ENCODE measurements around the gene DPYSL4.

GRCh38 chr10:132189016-132189415 lies 2.3 kb downstream of the DPYSL4 start:
- TF ChIP-seq CTCF (IDR thresholded peaks at IDR 0.05): no peak
- no peak for TF ChIP-seq EZH2 (IDR thresholded peaks at IDR 0.05)
- TF ChIP-seq EZH2phosphoT487 (IDR thresholded peaks at IDR 0.05): no peak
